ENCODE results near the gene PAX5.

Gene PAX5

GRCh38 chr9:36902080-36902716 is 131.9 kb downstream of the PAX5 start:
- no peak for DNase-seq (ENCODE audit: low spot score)

- no peak for DNase-seq (ENCODE audit: low spot score)
These were observed 132.5 kb downstream of the PAX5 start for GRCh38 chr9:36901528-36901927.

GRCh38 chr9:36900856-36901220 is 133.2 kb downstream of the PAX5 start:
- no peak for DNase-seq (ENCODE audit: low spot score)

GRCh38 chr9:36900136-36900855 is 133.8 kb downstream of the PAX5 start:
- no peak for DNase-seq (ENCODE audit: low spot score)

- DNase-seq (ENCODE audit: low spot score), result no peak
These were observed 134.7 kb downstream of the PAX5 start for GRCh38 chr9:36899406-36899805.

GRCh38 chr9:36898431-36899020 is 135.5 kb downstream of the PAX5 start:
- DNase-seq (ENCODE audit: low spot score), result no peak

- no peak for DNase-seq (ENCODE audit: low spot score)
These were observed 136.6 kb downstream of the PAX5 start for GRCh38 chr9:36897478-36897877.

- no peak for DNase-seq (ENCODE audit: low spot score)
These were observed 137.0 kb downstream of the PAX5 start for GRCh38 chr9:36897019-36897418.

- no peak for DNase-seq (ENCODE audit: low spot score)
These were observed 137.8 kb downstream of the PAX5 start for GRCh38 chr9:36896296-36896695.

GRCh38 chr9:36895744-36896260 is 138.3 kb downstream of the PAX5 start:
- DNase-seq (ENCODE audit: low spot score), result no peak

- DNase-seq (ENCODE audit: low spot score), result no peak
These were observed 139.3 kb downstream of the PAX5 start for GRCh38 chr9:36894695-36895310.

- no peak for DNase-seq (ENCODE audit: low spot score)
These were observed 140.2 kb downstream of the PAX5 start for GRCh38 chr9:36893911-36894310.

- DNase-seq (ENCODE audit: low spot score), result no peak
These were observed 140.9 kb downstream of the PAX5 start for GRCh38 chr9:36893184-36893583.

GRCh38 chr9:36892279-36892678 is 141.8 kb downstream of the PAX5 start:
- DNase-seq (ENCODE audit: low spot score), result no peak

GRCh38 chr9:36891341-36891811 is 142.7 kb downstream of the PAX5 start:
- no peak for DNase-seq (ENCODE audit: low spot score)

GRCh38 chr9:36889844-36890243 is 144.2 kb downstream of the PAX5 start:
- no peak for DNase-seq (ENCODE audit: low spot score)

GRCh38 chr9:36888551-36888950 is 145.5 kb downstream of the PAX5 start:
- DNase-seq (ENCODE audit: low spot score), result no peak

- DNase-seq (ENCODE audit: low spot score), result no peak
These were observed 149.3 kb downstream of the PAX5 start for GRCh38 chr9:36884721-36885120.

- DNase-seq (ENCODE audit: low spot score), result no peak
These were observed 151.5 kb downstream of the PAX5 start for GRCh38 chr9:36882594-36882993.

- no peak for DNase-seq (ENCODE audit: low spot score)
These were observed 152.2 kb downstream of the PAX5 start for GRCh38 chr9:36881743-36882441.

GRCh38 chr9:36881316-36881715 is 152.8 kb downstream of the PAX5 start:
- DNase-seq (ENCODE audit: low spot score), result no peak

- no peak for DNase-seq (ENCODE audit: low spot score)
These were observed 154.0 kb downstream of the PAX5 start for GRCh38 chr9:36880075-36880474.

Data from AG08396 (cell line).